ENCODE results near the gene TKTL1. TPM values are rescaled to one million over a fixed set of nuclear protein-coding genes. Genes with fewer than 3 reads are reported as not detected.

TKTL1 gene
- total RNA-seq, 2 donors from 2014 or later: not detected

DNA sequence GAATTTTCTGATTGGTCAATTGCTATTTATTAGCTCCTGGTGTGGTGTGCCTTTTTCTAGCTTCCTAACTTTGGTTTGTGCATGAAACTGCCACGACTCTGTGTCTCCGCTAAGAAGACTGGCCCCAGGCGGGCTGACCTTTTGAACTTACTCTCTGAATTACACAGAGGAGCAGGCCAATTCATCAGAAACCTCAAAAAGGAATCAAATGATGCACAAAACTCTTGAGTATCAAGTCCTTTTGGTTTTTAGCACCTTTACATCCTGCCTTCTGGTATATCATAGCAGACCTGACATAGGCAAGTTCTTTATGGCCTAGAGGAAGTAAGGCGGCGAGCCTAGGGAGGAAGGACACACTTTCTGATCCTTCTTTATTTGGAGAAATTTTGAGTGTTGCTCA, 17.6 kb downstream of the TKTL1 start:
- Histone ChIP-seq H3K27ac (no peak overlapping the region), H3K27me3 (no peaks in the 10 kb centered on the region), H3K4me1 (no peaks in the 10 kb centered on the region), H3K36me3 (replicated peaks in 1 of 2; ENCODE audit: insufficient read depth in 1 of 2, low read depth in 2 of 2) (no peaks in the 10 kb centered on the region), H3K4me3 (no peak overlapping the region), H3K9me3 (no peaks in the 10 kb centered on the region)
- DNase-seq (no peak), ATAC-seq (no peak)
- no peak for TF ChIP-seq POLR2A (IDR thresholded peaks at IDR 0.05)
- TF ChIP-seq, protein P1, sequence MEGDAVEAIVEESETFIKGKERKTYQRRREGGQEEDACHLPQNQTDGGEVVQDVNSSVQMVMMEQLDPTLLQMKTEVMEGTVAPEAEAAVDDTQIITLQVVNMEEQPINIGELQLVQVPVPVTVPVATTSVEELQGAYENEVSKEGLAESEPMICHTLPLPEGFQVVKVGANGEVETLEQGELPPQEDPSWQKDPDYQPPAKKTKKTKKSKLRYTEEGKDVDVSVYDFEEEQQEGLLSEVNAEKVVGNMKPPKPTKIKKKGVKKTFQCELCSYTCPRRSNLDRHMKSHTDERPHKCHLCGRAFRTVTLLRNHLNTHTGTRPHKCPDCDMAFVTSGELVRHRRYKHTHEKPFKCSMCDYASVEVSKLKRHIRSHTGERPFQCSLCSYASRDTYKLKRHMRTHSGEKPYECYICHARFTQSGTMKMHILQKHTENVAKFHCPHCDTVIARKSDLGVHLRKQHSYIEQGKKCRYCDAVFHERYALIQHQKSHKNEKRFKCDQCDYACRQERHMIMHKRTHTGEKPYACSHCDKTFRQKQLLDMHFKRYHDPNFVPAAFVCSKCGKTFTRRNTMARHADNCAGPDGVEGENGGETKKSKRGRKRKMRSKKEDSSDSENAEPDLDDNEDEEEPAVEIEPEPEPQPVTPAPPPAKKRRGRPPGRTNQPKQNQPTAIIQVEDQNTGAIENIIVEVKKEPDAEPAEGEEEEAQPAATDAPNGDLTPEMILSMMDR (IDR thresholded peaks at IDR 0.05): no peak
- WGBS, 2 donors: 63 to 76% methylated on average over 5 of the region's 5 CpGs
- intact Hi-C loops (cut with DNase I): no loop called here

DNA sequence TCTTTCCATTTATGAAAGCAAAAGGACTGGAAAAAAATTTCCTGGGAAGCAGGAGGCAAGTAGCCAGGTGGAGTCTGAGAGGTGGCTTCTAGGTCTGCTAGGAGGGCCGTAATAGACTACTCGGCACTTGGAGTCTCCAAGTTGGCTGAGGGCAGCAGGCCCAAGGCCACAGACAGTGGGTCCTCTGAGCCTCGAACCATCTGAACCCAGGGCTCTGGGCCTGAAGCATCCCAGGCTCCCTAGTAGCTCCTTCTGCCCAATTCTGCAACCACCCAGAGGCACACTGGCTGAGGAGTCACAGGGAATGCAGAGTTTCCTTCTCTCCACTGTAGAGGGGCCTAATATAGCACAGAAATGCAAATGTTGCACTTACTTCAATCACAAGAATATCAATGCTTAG, 19.8 kb downstream of the TKTL1 start:
- no peaks in the 10 kb centered on the region for H3K4me1 ChIP-seq
- TF ChIP-seq POLR2A (IDR thresholded peaks at IDR 0.05): no peak
- TF ChIP-seq, protein P1 (IDR thresholded peaks at IDR 0.05): no peak
- H3K36me3 ChIP-seq (replicated peaks in 1 of 2; ENCODE audit: insufficient read depth in 1 of 2, low read depth in 2 of 2): no peaks in the 10 kb centered on the region
- no peak overlapping the region for H3K4me3 ChIP-seq
- no peaks in the 10 kb centered on the region for H3K9me3 ChIP-seq
- DNase-seq: no peak
- WGBS, 2 donors: 50 to 85% methylated on average over 1 to 3 of the region's 3 CpGs
- no peaks in the 10 kb centered on the region for H3K27me3 ChIP-seq
- ATAC-seq: no peak
- no peak overlapping the region for H3K27ac ChIP-seq
- intact Hi-C loops (cut with DNase I): no loop called here

DNA sequence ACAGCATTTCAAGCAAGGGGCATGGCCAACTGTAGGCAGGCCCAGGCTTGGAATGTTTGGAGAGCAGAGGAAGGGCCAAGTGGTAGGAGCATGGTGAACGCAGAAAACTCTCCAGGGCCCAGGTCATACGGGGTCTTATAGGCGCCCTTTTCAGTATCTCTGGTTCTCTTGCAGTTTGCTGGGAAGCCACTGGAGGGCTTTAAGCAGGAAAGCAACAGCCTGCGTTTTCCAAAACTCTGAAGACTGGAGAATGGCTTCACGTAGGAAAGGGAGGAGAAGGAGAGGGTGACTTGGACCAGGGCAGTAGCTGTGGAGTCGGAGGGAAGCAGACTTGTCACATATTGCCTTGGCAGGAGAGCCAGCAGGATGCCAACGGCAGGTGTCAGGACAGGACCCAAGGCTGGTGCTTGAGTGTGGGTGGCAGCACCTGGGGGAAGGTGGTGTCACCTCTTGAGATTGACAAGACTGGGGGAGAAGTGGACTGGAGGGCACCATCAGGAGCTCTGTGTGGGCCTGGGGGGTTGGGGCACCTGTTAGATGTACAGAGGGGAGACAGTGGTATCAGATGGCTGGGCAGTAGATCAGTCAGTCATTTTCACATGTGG, 21.9 kb downstream of the TKTL1 start:
- intact Hi-C loops (cut with DNase I): no loop called here
- no peaks in the 10 kb centered on the region for H3K9me3 ChIP-seq
- peak in 3 of 4 donors; percentile 17 to 46 (median 31) for DNase-seq
- H3K4me1 ChIP-seq: no peaks in the 10 kb centered on the region
- 4 to 10% methylated on average over 3 to 7 of the region's 7 CpGs for WGBS, 2 donors
- no peak overlapping the region for H3K4me3 ChIP-seq
- H3K27ac ChIP-seq: no peak overlapping the region
- ATAC-seq: no peak
- H3K36me3 ChIP-seq (replicated peaks in 1 of 2; ENCODE audit: insufficient read depth in 1 of 2, low read depth in 2 of 2): no peaks in the 10 kb centered on the region
- H3K27me3 ChIP-seq: no peaks in the 10 kb centered on the region
- TF ChIP-seq POLR2A (IDR thresholded peaks at IDR 0.05): no peak
- TF ChIP-seq, protein P1 (IDR thresholded peaks at IDR 0.05): peak in 6 of 7 experiments; percentile 23 to 48 (median 39)

DNA sequence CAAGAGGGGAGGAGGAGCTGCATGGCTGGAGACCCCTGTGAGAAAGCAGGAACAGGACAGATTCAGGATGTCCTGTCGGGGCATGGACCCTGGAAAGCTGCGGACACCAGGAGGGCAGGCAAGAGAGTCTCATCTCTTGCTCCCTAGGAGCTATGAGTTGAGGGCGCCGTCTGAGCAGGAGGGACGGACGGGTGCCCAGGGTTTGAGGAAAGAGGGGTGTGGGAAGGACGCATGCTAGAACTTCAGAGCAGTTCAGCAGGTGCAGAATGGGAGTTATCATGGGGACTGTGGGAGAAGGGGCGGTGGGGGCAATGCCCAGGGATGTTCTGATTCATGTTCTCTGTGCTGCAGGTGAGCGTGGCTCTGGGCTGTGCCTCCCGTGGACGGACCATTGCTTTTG, 24.8 kb downstream of the TKTL1 start:
- WGBS, 2 donors: 71 to 81% methylated on average over 10 to 11 of the region's 11 CpGs
- H3K27me3 ChIP-seq: no peaks in the 10 kb centered on the region

More for the DNA sequence above, 24.8 kb downstream of the TKTL1 start:
- H3K4me3 ChIP-seq: no peak overlapping the region
- H3K9me3 ChIP-seq: no peaks in the 10 kb centered on the region
- no peak overlapping the region for H3K27ac ChIP-seq
- intact Hi-C loops (cut with DNase I): no loop called here
- DNase-seq: no peak
- no peaks in the 10 kb centered on the region for H3K36me3 ChIP-seq (replicated peaks in 1 of 2; ENCODE audit: insufficient read depth in 1 of 2, low read depth in 2 of 2)
- ATAC-seq: no peak
- H3K4me1 ChIP-seq: no peaks in the 10 kb centered on the region
- TF ChIP-seq POLR2A (IDR thresholded peaks at IDR 0.05): no peak
- TF ChIP-seq, protein P1 (IDR thresholded peaks at IDR 0.05): no peak

Data from body of pancreas (tissue), 4 donors.